NCI-H69 (cell line): Measurements from ENCODE around the gene UFSP2.

Source experiments
- DNase-seq: peaks from one replicate; lab custom pipeline; 2025; lab: John Stamatoyannopoulos, UW

UFSP2 gene

DNA sequence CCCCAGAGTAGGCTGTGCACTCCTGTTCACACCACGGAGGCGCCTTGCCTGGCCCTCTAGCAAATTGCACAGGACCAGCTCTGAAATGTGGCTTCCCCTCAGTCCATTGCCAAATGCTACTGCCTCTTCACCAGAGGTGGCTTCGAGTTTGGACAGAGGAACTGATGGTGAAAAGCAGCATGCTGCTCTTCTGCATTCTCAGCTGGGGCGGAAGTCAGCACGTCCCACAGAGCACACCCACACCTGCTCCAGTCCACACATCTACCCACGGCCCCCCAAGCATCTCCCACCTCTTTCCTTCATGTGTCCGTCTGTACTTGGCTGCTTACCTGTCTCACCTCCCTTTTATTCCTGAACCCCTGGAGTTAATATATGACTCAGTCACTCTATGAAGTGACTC is 73.6 kb downstream of the UFSP2 start:
- no peak for DNase-seq

DNA sequence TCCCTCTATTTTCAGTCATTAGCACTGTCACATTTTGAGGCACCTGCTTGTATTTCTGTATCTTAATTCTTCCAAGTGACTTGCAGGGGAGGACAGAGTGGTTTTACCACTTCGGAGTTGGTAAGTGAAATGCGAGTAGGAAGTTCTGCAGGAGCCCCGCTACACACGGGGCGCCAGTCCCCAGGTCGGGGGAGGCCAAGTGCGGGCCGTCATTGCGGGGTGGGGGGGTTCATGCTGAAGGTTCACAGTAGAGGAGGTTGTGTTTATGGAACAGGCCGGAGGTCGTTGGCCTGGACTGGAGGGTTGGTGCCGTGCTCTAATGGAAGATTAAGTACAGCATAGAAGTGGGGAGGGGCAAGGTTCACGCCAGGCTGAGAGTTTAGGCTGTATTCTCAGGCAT is 74.1 kb downstream of the UFSP2 start:
- DNase-seq: no peak
